DOHH2 (cell line): ENCODE measurements around the gene ATP5MC2.

Experiments used
- CTCF ChIP-seq: fragments of 200-600 bp; sonication (generic); IDR thresholded peaks from one replicate; pipeline ENCODE4 v1.5.1; 2014; ENCODE audit warnings: antibody characterized with exemption, mild to moderate bottlenecking, low read depth, low read length; ENCODE audit not compliant: poor library complexity, severe bottlenecking
- EZH2phosphoT487 ChIP-seq: fragments of 200-600 bp; sonication (generic); IDR thresholded peaks from 2 replicates; pipeline ENCODE4 v1.6.1; 2017; ENCODE audit warnings: borderline replicate concordance, mild to moderate bottlenecking, antibody characterized with exemption, low read length, moderate library complexity, mixed read lengths

GRCh38 chr12:53696285-53696654 lies 20.4 kb upstream of the ATP5MC2 start:
- TF ChIP-seq CTCF, result no peak
- no peak for TF ChIP-seq EZH2phosphoT487
